RWPE2 (cell line): Measurements from ENCODE around the gene DRD1.
A peak's percentile ranks its signal among the peaks of the same experiment; 100 is the strongest.

Source experiments
- ATAC-seq: fragments of 200-7000 bp; cut with Tn5 transposase; 3 replicates; pipeline ENCODE4 v1.9.1; 2021; ENCODE audit warnings: low read depth
- DNase-seq: peaks from one replicate; pipeline ENCODE4 v3.0.0-alpha.2; 2020; ENCODE audit warnings: low spot score
- H3K27ac ChIP-seq: fragments of 450-650 bp; 2 replicates; pipeline ENCODE4 v1.5.1; 2017; ENCODE audit warnings: mild to moderate bottlenecking; ENCODE audit not compliant: poor library complexity, severe bottlenecking
- H3K27me3 ChIP-seq: fragments of 250-450 bp; sonication (Bioruptor Pico); 2 replicates; pipeline ENCODE4 v1.5.1; 2021; ENCODE audit warnings: mild to moderate bottlenecking, moderate library complexity; ENCODE audit not compliant: insufficient read depth, poor library complexity, severe bottlenecking
- H3K36me3 ChIP-seq: fragments of 250-450 bp; sonication (Bioruptor Pico); 2 replicates; pipeline ENCODE4 v1.5.1; 2020; ENCODE audit warnings: low read depth, mild to moderate bottlenecking, moderate library complexity
- H3K4me1 ChIP-seq: fragments of 250-450 bp; sonication (Bioruptor Pico); 2 replicates; pipeline ENCODE4 v1.5.1; 2021; ENCODE audit warnings: mild to moderate bottlenecking, moderate library complexity; ENCODE audit not compliant: insufficient read depth, poor library complexity, severe bottlenecking
- H3K4me3 ChIP-seq: fragments of 250-450 bp; sonication (Bioruptor Pico); 2 replicates; pipeline ENCODE4 v1.5.1; 2021; ENCODE audit warnings: mild to moderate bottlenecking, moderate library complexity; ENCODE audit not compliant: severe bottlenecking
- H3K9me3 ChIP-seq: fragments of 250-450 bp; sonication (Bioruptor Pico); 2 replicates; pipeline ENCODE4 v1.5.1; 2021; ENCODE audit warnings: mild to moderate bottlenecking, moderate library complexity; ENCODE audit not compliant: severe bottlenecking
- CTCF ChIP-seq: fragments of 450-650 bp; IDR thresholded peaks from one replicate; pipeline ENCODE4 v1.5.1; 2017; ENCODE audit warnings: mild to moderate bottlenecking, moderate library complexity; ENCODE audit not compliant: poor library complexity, severe bottlenecking

The DRD1 gene

GRCh38 chr5:175465282-175465681 lies 21.3 kb upstream of the DRD1 start:
- no peaks in the 10 kb centered on the region for H3K36me3 ChIP-seq
- no peak for DNase-seq
- no peak overlapping the region for H3K27ac ChIP-seq
- no peaks in the 10 kb centered on the region for H3K4me1 ChIP-seq
- no peaks in the 10 kb centered on the region for H3K27me3 ChIP-seq
- TF ChIP-seq CTCF = no peak
- H3K9me3 ChIP-seq = no peaks in the 10 kb centered on the region
- no peak overlapping the region for H3K4me3 ChIP-seq
- no peak for ATAC-seq

GRCh38 chr5:175464942-175465233 lies 20.9 kb upstream of the DRD1 start:
- no peaks in the 10 kb centered on the region for H3K9me3 ChIP-seq
- no peaks in the 10 kb centered on the region for H3K36me3 ChIP-seq
- no peaks in the 10 kb centered on the region for H3K27me3 ChIP-seq
- no peak overlapping the region for H3K4me3 ChIP-seq
- TF ChIP-seq CTCF = peak; percentile 65
- ATAC-seq = no peak
- no peak for DNase-seq
- no peak overlapping the region for H3K27ac ChIP-seq
- no peaks in the 10 kb centered on the region for H3K4me1 ChIP-seq

- no peaks in the 10 kb centered on the region for H3K27me3 ChIP-seq
- TF ChIP-seq CTCF = peak; percentile 86
- H3K9me3 ChIP-seq = no peaks in the 10 kb centered on the region
- H3K4me1 ChIP-seq = no peaks in the 10 kb centered on the region
- H3K36me3 ChIP-seq = no peaks in the 10 kb centered on the region
- H3K4me3 ChIP-seq = no peak overlapping the region
- no peak for DNase-seq
- H3K27ac ChIP-seq = no peak overlapping the region
- peak; percentile 90 for ATAC-seq
These were observed 20.3 kb upstream of the DRD1 start for GRCh38 chr5:175464074-175464941.

GRCh38 chr5:175463641-175464040 lies 19.7 kb upstream of the DRD1 start:
- Histone ChIP-seq H3K4me3 (no peak overlapping the region), H3K27me3 (peaks cover 3% of the 10 kb centered on the region), H3K4me1 (no peaks in the 10 kb centered on the region), H3K9me3 (no peaks in the 10 kb centered on the region), H3K27ac (no peak overlapping the region), H3K36me3 (no peaks in the 10 kb centered on the region)
- ATAC-seq = no peak
- no peak for TF ChIP-seq CTCF
- no peak for DNase-seq

GRCh38 chr5:175461370-175461769 lies 17.4 kb upstream of the DRD1 start:
- H3K36me3 ChIP-seq = no peaks in the 10 kb centered on the region
- no peaks in the 10 kb centered on the region for H3K9me3 ChIP-seq
- TF ChIP-seq CTCF = no peak
- peaks cover 7% of the 10 kb centered on the region for H3K27me3 ChIP-seq
- no peak overlapping the region for H3K27ac ChIP-seq
- ATAC-seq (no peak), DNase-seq (no peak)
- no peaks in the 10 kb centered on the region for H3K4me1 ChIP-seq
- H3K4me3 ChIP-seq = no peak overlapping the region
